H1 (cell line): ENCODE results near the gene TNFRSF13B. TPM values are rescaled to one million over a fixed set of nuclear protein-coding genes. Genes with fewer than 3 reads are reported as not detected.

Experiments used
- CTCF ChIA-PET: fragments of 300-600 bp; sonication (Branson Sonifier 250); formaldehyde crosslinking; loops from one replicate; lab custom pipeline; 2021; ENCODE audit not compliant: partially characterized antibody; lab: Charles Lee
- POLR2A ChIA-PET: fragments of 300-600 bp; sonication (Branson Sonifier 250); formaldehyde crosslinking; loops from one replicate; lab custom pipeline; 2021; ENCODE audit warnings: inconsistent platforms; ENCODE audit not compliant: partially characterized antibody; lab: Charles Lee
- DNase-seq, 2 experiments: peaks; one replicate each; pipeline versions ENCODE4 v3.0.0 to v3.0.0-alpha.2; 2010 to 2022; ENCODE audit warnings: low spot score in 2 of 2, low read depth in 1 of 2, mixed read lengths in 1 of 2
- FAIRE-seq: peaks from 2 replicates; lab custom pipeline; 2011; peaks lifted over from hg19 to GRCh38; lab: Jason Lieb, UNC
- H2AFZ ChIP-seq: 2 replicates; pipeline ENCODE4 v1.8.1; 2012; ENCODE audit warnings: low read length, inconsistent platforms
- H2AK5ac ChIP-seq: 2 replicates; pipeline ENCODE4 v1.6.1; 2013; ENCODE audit warnings: low read depth, low read length
- H2BK120ac ChIP-seq: replicated peaks from 2 replicates; pipeline ENCODE3; 2013; ENCODE audit warnings: low read depth, low read length, inconsistent platforms
- H2BK12ac ChIP-seq: 2 replicates; pipeline ENCODE4 v1.6.1; 2013; ENCODE audit warnings: low read depth, low read length
- H2BK15ac ChIP-seq: 2 replicates; pipeline ENCODE4 v1.6.1; 2013; ENCODE audit warnings: low read length
- H2BK20ac ChIP-seq: 2 replicates; pipeline ENCODE4 v1.6.1; 2013; ENCODE audit warnings: low read length
- H2BK5ac ChIP-seq: 2 replicates; pipeline ENCODE4 v1.6.1; 2013; ENCODE audit warnings: low read depth, low read length
- H3K14ac ChIP-seq: 2 replicates; pipeline ENCODE4 v1.6.1; 2013; ENCODE audit warnings: inconsistent platforms; ENCODE audit not compliant: insufficient read length
- H3K18ac ChIP-seq: 2 replicates; pipeline ENCODE4 v1.6.1; 2013; ENCODE audit warnings: low read length; ENCODE audit errors: extremely low read depth
- H3K23ac ChIP-seq: 2 replicates; pipeline ENCODE4 v1.6.1; 2013; ENCODE audit warnings: inconsistent platforms; ENCODE audit not compliant: insufficient read length
- H3K23me2 ChIP-seq: 2 replicates; pipeline ENCODE4 v1.6.1; 2013; ENCODE audit warnings: low read depth, low read length
- H3K27ac ChIP-seq: 2 replicates; pipeline ENCODE4 v1.6.1; 2011; ENCODE audit warnings: low read depth, low read length, inconsistent platforms
- H3K27me3 ChIP-seq, 4 experiments: replicated peaks in 1 of 4; 1 replicate in 1 of 4; 2 replicates in 3 of 4; pipeline versions ENCODE4 v1.6.1 to v1.8.1; 2011 to 2013; ENCODE audit warnings: low read length in 3 of 4, mild to moderate bottlenecking in 3 of 4, inconsistent platforms in 2 of 4, mixed read lengths in 2 of 4, moderate library complexity in 1 of 4; ENCODE audit not compliant: control insufficient read depth in 3 of 4, insufficient read depth in 3 of 4; ENCODE audit errors: extremely low read depth in 1 of 4
- H3K36me3 ChIP-seq, 4 experiments: 2 replicates each; pipeline versions ENCODE4 v1.6.1 to v1.8.1; 2011 to 2013; ENCODE audit warnings: mild to moderate bottlenecking in 4 of 4, low read length in 3 of 4, moderate library complexity in 2 of 4, control low read depth in 1 of 4, inconsistent platforms in 1 of 4; ENCODE audit not compliant: insufficient read depth in 4 of 4, control insufficient read depth in 2 of 4
- H3K4ac ChIP-seq: replicated peaks from 2 replicates; pipeline ENCODE3; 2013; ENCODE audit warnings: low read length, low read depth, mixed read lengths, inconsistent platforms; ENCODE audit not compliant: insufficient read length
- H3K4me1 ChIP-seq, 4 experiments: replicated peaks in 1 of 4; 1 replicate in 1 of 4; 2 replicates in 3 of 4; pipeline versions ENCODE4 v1.6.1 to v1.8.1; 2011 to 2013; ENCODE audit warnings: low read length in 3 of 4, inconsistent platforms in 2 of 4, mixed read lengths in 1 of 4; ENCODE audit not compliant: insufficient read depth in 4 of 4, control insufficient read depth in 3 of 4
- H3K4me2 ChIP-seq, 2 experiments: 2 replicates each; pipeline versions ENCODE4 v1.6.1 to v1.8.1; 2011 to 2013; ENCODE audit warnings: low read depth in 2 of 2, low read length in 2 of 2, control low read depth in 1 of 2, inconsistent platforms in 1 of 2, mild to moderate bottlenecking in 1 of 2; ENCODE audit not compliant: insufficient read depth in 1 of 2
- H3K4me3 ChIP-seq, 4 experiments: fragments of 200-600, 300-600 bp in 1 of 4; sonication (generic), shearing (Covaris generic), sonication (Bioruptor Twin) in 1 of 4; 2 replicates each; pipeline versions ENCODE4 v1.5.1 to v1.8.1; 2011 to 2016; ENCODE audit warnings: low read length in 4 of 4, low read depth in 3 of 4, control low read depth in 2 of 4, inconsistent platforms in 2 of 4, mild to moderate bottlenecking in 2 of 4, mixed read lengths in 1 of 4, moderate library complexity in 1 of 4; ENCODE audit not compliant: insufficient read depth in 2 of 4; ENCODE audit errors: extremely low read depth in 1 of 4
- H3K56ac ChIP-seq: replicated peaks from 2 replicates; pipeline ENCODE3; 2013; ENCODE audit warnings: low read depth, mild to moderate bottlenecking, mixed read lengths, low read length, inconsistent platforms; ENCODE audit not compliant: insufficient read length
- H3K79me1 ChIP-seq: 2 replicates; pipeline ENCODE4 v1.6.1; 2013; ENCODE audit warnings: low read depth, low read length, control low read depth
- H3K79me2 ChIP-seq, 2 experiments: 2 replicates each; pipeline versions ENCODE4 v1.6.1 to v1.8.1; 2012 to 2013; ENCODE audit warnings: low read length in 2 of 2, mild to moderate bottlenecking in 2 of 2, inconsistent platforms in 1 of 2; ENCODE audit not compliant: insufficient read depth in 2 of 2, control insufficient read depth in 1 of 2
- H3K9ac ChIP-seq, 4 experiments: replicated peaks in 1 of 4; 1 replicate in 1 of 4; 2 replicates in 3 of 4; pipeline versions ENCODE4 v1.6.1 to v1.8.1; 2011 to 2013; ENCODE audit warnings: low read depth in 3 of 4, low read length in 3 of 4, control low read depth in 2 of 4, mild to moderate bottlenecking in 2 of 4, moderate library complexity in 2 of 4, inconsistent platforms in 1 of 4; ENCODE audit errors: extremely low read depth in 1 of 4
- H3K9me3 ChIP-seq, 2 experiments: 2 replicates each; pipeline versions ENCODE4 v1.6.1 to v1.8.1; 2012 to 2013; ENCODE audit warnings: mild to moderate bottlenecking in 2 of 2, moderate library complexity in 2 of 2, control low read depth in 1 of 2, inconsistent platforms in 1 of 2, low read depth in 1 of 2, low read length in 1 of 2, mixed read lengths in 1 of 2; ENCODE audit not compliant: insufficient read depth in 2 of 2
- H4K20me1 ChIP-seq, 2 experiments: replicated peaks in 1 of 2; 2 replicates each; pipeline versions ENCODE3 to v1.8.1; 2011 to 2013; ENCODE audit warnings: inconsistent platforms in 2 of 2, low read length in 2 of 2, mild to moderate bottlenecking in 1 of 2; ENCODE audit not compliant: insufficient read depth in 2 of 2, control insufficient read depth in 1 of 2
- H4K5ac ChIP-seq: 2 replicates; pipeline ENCODE4 v1.6.1; 2013; ENCODE audit warnings: low read length, low read depth, mixed read lengths, inconsistent platforms; ENCODE audit not compliant: insufficient read length
- H4K8ac ChIP-seq: 2 replicates; pipeline ENCODE4 v1.8.0; 2013; ENCODE audit warnings: mild to moderate bottlenecking, moderate library complexity, low read length, inconsistent platforms; ENCODE audit not compliant: insufficient read depth; ENCODE audit errors: extremely low read depth
- H4K91ac ChIP-seq: replicated peaks from 2 replicates; pipeline ENCODE3; 2013; ENCODE audit warnings: low read length, mixed read lengths, inconsistent platforms; ENCODE audit not compliant: insufficient read length
- ATF3 ChIP-seq: IDR thresholded peaks from 2 replicates; pipeline ENCODE4 v1.6.1; 2011; ENCODE audit warnings: low read depth, mild to moderate bottlenecking, low read length; ENCODE audit not compliant: insufficient read depth
- E2F6 ChIP-seq: IDR thresholded peaks from 2 replicates; pipeline ENCODE4 v1.6.1; 2012; ENCODE audit warnings: inconsistent platforms
- GTF2F1 ChIP-seq: IDR thresholded peaks from 2 replicates; pipeline ENCODE4 v1.6.1; 2012; ENCODE audit warnings: low read depth, low read length, improper control_type of control experiment, borderline replicate concordance
- JUN ChIP-seq: IDR thresholded peaks from 2 replicates; pipeline ENCODE4 v1.6.1; 2011; ENCODE audit warnings: low read depth, mild to moderate bottlenecking, improper control_type of control experiment, low read length
- NANOG ChIP-seq: IDR thresholded peaks from 2 replicates; pipeline ENCODE4 v1.6.1; 2011; ENCODE audit warnings: low read length, low read depth, mild to moderate bottlenecking, inconsistent platforms; ENCODE audit not compliant: insufficient read depth, poor library complexity, severe bottlenecking
- SAP30 ChIP-seq: fragments of 300-600 bp; sonication (generic); IDR thresholded peaks from 2 replicates; pipeline ENCODE4 v1.7.1; 2012; ENCODE audit warnings: low read length, moderate library complexity, mild to moderate bottlenecking, inconsistent platforms; ENCODE audit not compliant: insufficient read depth, insufficient replicate concordance
- SIN3A ChIP-seq, 2 experiments: IDR thresholded peaks in 1 of 2; conservative IDR thresholded peaks in 1 of 2; 2 replicates each; pipeline ENCODE4 v1.6.1; 2011 to 2012; ENCODE audit warnings: low read length in 2 of 2, improper control_type of control experiment in 1 of 2, low read depth in 1 of 2, mild to moderate bottlenecking in 1 of 2
- SIX5 ChIP-seq: IDR thresholded peaks from 2 replicates; pipeline ENCODE4 v1.6.1; 2011; ENCODE audit warnings: mild to moderate bottlenecking, low read depth, low read length
- TAF1 ChIP-seq: IDR thresholded peaks from 2 replicates; pipeline ENCODE4 v1.6.1; 2011; ENCODE audit warnings: mild to moderate bottlenecking, low read depth, low read length
- TAF7 ChIP-seq: optimal IDR thresholded peaks from 2 replicates; pipeline ENCODE3; 2011; ENCODE audit warnings: low read depth, mild to moderate bottlenecking, inconsistent platforms, low read length, moderate library complexity, borderline replicate concordance
- ZNF274 ChIP-seq: IDR thresholded peaks from 2 replicates; pipeline ENCODE4 v1.7.0; 2012; ENCODE audit warnings: low read length, borderline replicate concordance; ENCODE audit errors: extremely low read depth
- WGBS, 2 experiments: shearing (Covaris generic) in 1 of 2; methylation state at CpG; one replicate each; pipeline versions ENCODE4 v1.1.6 to v1.1.7; 2013 to 2015; ENCODE audit warnings: low lambda C conversion rate in 2 of 2, mixed read lengths in 2 of 2, inconsistent platforms in 1 of 2, low coverage in 1 of 2, missing lambda C conversion rate in 1 of 2; ENCODE audit not compliant: insufficient replicate concordance in 2 of 2, insufficient coverage in 1 of 2, insufficient read length in 1 of 2; ENCODE audit errors: extremely low coverage in 1 of 2, missing lambda C conversion rate in 1 of 2; 5-methylcytosine and 5-hydroxymethylcytosine counted together
- polyA plus RNA-seq, 7 experiments: library from polyadenylated mRNA; depleted of rRNA in 3 of 7; stranded (reverse) in 5 of 7; unstranded in 2 of 7; fragments of >200 nt in 5 of 7; fragments of 200-250 nt in 2 of 7; gene quantifications; 1 replicate in 5 of 7; 2 replicates in 1 of 7; 4 replicates in 1 of 7; pipeline versions ENCODE4 v1.2.1 to v1.2.3, GENCODE V29; 2011 to 2013; ENCODE audit warnings: missing spikeins in 2 of 7, mixed read lengths in 2 of 7
- total RNA-seq: library from RNA; stranded (reverse); fragmentation: NEBNext Ultra II Directional; extraction: Animal tissue kit (Norgen Biotek cat#: 25700); gene quantifications from 2 replicates; pipeline ENCODE4 v1.2.1, GENCODE V29; 2021

The TNFRSF13B gene
- total and polyA plus RNA-seq, 2 of the 8 experiments (the other 6 are each of a cell fraction or from before 2014, with no cell fraction given), result not detected

DNA sequence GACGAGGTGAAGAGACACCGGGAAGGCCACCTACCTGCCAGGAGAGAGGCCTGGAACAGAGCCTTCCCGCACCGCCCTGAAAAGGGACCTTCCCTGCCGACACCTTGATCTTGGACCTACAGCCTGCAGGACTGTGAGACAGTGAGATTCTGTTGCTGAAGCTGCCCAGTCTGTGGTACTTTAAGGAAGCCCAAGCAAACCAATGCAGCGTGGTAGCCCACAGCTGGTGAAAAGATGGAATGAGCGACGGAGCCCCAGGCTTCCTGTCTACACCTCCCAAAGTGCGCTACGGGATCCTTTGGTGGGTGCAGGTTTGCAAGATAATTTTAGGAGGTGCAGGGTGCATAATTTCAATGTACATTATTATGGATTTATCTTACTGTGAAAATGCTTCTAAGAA lies 33.9 kb downstream of the TNFRSF13B start:
- DNase-seq, result no peak
- Histone ChIP-seq H2AFZ (no peak overlapping the region), H4K20me1 (no peaks in the 10 kb centered on the region), H3K4ac (no peak overlapping the region), H3K14ac (no peak overlapping the region), H2BK12ac (no peak overlapping the region), H3K9me3 (no peaks in the 10 kb centered on the region), H3K56ac (no peak overlapping the region), H3K23me2 (no peaks in the 10 kb centered on the region), H3K79me2 (no peaks in the 10 kb centered on the region), H4K8ac (no peak overlapping the region), H3K36me3 (no peaks in the 10 kb centered on the region), H4K91ac (no peak overlapping the region), H3K23ac (no peak overlapping the region)
- ChIA-PET POLR2A (no interaction called here), CTCF (interaction anchor here (1.0 kb wide), 1 partner anchor 63 kb away, joined by 3 read pairs; no protein-coding TSS in a partner anchor)
- 80% methylated on average over 10 of the region's 10 CpGs; no CpG with 5 or more reads in 1 of the 2 experiments for WGBS, 2 experiments
- TF ChIP-seq TAF1, result no peak
- TF ChIP-seq TAF7, result no peak
- no peak for TF ChIP-seq ATF3
- TF ChIP-seq GTF2F1, result no peak
- no peak for TF ChIP-seq E2F6
- TF ChIP-seq SIX5, result no peak
- no peak for TF ChIP-seq JUN
- TF ChIP-seq SIN3A (conservative IDR thresholded peaks at IDR 0.05 in 1 of 2, IDR thresholded peaks at IDR 0.05 in 1 of 2; ENCODE audit: low read depth in 1 of 2, low read length in 2 of 2), result no peak
- no peak for TF ChIP-seq NANOG
- no peak for TF ChIP-seq SAP30
- TF ChIP-seq ZNF274, result no peak
- TF ChIP-seq, all 59 proteins: peak for 0
- Histone ChIP-seq H4K5ac (no peak overlapping the region), H3K4me2 (no peak overlapping the region), H3K18ac (no peak overlapping the region), H2BK120ac (no peak overlapping the region), H3K79me1 (no peaks in the 10 kb centered on the region), H3K4me3 (no peak overlapping the region), H2BK5ac (no peak overlapping the region), H3K27me3 (no peaks in the 10 kb centered on the region), H3K27ac (no peak overlapping the region), H2BK15ac (no peak overlapping the region), H2AK5ac (no peak overlapping the region), H3K4me1 (peaks cover 1 to 14% (median 5%) of the 10 kb centered on the region in 4 experiments; a peak in 5 of 7 replicates), H2BK20ac (no peak overlapping the region), H3K9ac (no peak overlapping the region)
- FAIRE-seq, result no peak
